HG03565 (cell line): Measurements from ENCODE around the gene PRKAG2.
"Not testable (repeated sequence)": the region's sequence is repeated elsewhere in the genome, so short reads cannot be mapped to it uniquely, and the experiment has no call there.

Source experiments
- ATAC-seq: cut with Tn5 transposase; IDR thresholded peaks from one replicate; pipeline ENCODE4 v1.9.1; 2021; ENCODE audit warnings: mild to moderate bottlenecking, moderate library complexity; ENCODE audit not compliant: unreplicated experiment

Gene PRKAG2

DNA sequence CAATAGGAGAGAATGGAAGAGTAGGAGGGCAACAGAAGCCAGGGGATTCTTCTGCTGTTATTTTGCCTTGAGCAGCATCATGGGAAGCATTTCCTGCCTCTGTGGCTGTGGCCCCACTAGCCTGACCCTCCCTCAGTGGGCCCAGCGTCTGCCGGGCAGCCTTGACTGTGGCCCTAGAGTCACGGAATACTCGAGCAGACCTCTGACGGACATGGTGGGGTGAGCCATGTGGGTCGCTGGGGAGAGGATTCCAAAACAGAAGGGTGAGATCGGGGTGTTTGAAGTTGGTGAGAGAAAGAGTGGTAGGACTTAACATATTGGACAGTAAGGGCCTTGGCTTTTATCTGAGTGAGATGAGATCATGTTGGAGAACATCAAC lies 8.3 kb upstream of the PRKAG2 start:
- no peak for ATAC-seq

DNA sequence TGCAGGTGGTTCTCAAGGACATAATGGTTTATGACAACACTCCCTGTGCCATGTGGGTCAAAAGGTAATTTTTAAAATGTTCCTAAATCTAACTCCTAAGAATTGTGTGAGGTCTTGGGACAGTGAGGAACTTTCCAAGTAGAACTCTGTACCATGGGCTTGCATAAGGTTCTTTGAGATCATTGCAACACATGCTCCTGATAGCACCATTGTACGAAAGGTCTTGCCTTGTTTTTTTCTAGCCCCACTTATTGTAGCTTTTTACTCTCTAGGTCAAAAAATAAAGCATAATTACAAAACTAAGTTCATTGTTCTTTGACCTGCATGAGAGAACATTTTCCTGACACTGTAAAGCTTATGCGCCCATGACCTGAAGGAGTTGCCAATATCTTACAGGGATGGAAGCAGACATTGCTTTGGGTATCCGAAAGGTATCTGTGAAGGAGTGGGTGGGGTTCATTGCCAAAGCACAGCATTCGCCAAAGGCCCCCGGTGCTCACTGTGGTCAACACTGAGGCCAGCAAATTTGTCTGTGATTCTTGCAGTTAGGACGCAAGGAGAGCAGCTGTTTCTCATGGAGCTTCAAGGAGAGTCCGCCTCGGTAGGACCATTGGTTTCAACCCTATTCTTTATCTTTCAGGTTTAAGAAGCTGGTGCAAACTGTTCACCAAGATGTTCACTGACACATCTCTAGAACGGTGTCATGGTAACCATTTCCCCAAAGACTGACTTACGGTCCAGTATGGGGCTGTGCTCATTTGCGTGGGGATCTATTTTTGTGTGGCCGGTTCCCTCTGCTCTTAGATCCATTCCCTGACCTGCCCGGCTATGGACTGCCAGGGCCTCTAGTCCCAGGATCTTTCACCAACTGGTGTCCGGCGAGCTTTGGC lies 7.6 kb upstream of the PRKAG2 start:
- ATAC-seq = peak; percentile 74

DNA sequence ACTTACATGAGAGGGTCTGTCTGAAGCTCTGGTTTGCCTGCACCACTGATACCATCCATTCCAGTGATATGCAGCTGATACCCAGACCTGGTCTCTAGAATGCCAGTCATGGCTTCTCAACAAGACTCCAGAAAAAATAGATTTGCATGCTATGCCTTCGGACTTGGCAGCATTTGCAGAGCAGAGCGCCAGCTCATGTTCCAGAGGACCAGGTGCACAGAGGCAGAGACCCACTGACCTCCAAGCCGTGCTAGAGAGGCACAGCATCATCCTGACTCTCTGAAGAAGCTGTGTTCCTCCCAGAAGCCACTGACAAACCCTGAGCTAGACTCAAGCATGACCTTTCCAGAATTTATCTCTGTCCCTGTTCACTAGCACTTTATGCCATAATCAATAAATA lies 6.9 kb upstream of the PRKAG2 start:
- no peak for ATAC-seq

DNA sequence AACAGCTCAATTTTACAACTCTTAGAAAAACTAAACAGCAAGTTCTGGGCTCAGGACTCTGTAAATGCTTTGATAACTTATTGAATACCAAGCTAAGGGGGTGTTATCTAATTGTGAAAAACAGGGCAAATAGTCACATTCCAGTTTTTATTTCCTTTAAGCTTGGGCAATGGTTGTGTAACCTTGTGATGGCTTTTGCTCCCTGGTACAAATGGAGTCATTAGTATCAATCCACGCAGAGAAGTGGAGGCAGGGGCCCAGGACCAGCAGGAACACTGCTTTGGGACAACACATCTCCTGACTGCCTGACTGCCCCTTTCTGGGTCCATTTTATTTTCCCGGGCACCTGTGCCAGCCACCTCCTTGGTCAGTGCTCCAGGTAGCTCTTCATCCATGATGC lies 5.8 kb upstream of the PRKAG2 start:
- ATAC-seq = no peak

DNA sequence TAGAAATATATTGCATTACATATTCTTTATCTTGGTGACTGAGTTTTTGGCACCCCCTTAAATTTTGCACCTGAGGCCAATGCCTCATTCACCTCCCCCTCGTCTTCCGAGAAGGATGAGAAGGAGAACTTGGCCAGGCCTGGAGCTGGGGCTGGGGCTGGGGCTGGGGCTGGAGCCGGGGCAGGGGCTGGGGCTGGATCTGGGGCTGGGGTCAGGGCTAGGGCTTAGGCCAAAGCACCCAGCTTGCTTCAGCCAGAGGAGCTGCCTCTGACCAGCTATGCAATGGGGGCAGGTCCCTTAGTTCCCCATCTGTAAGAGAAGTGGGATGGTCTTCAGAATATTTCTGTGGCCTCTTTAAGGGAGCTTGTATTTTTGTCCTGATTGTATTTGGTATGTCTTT lies 3.8 kb upstream of the PRKAG2 start:
- no peak for ATAC-seq

DNA sequence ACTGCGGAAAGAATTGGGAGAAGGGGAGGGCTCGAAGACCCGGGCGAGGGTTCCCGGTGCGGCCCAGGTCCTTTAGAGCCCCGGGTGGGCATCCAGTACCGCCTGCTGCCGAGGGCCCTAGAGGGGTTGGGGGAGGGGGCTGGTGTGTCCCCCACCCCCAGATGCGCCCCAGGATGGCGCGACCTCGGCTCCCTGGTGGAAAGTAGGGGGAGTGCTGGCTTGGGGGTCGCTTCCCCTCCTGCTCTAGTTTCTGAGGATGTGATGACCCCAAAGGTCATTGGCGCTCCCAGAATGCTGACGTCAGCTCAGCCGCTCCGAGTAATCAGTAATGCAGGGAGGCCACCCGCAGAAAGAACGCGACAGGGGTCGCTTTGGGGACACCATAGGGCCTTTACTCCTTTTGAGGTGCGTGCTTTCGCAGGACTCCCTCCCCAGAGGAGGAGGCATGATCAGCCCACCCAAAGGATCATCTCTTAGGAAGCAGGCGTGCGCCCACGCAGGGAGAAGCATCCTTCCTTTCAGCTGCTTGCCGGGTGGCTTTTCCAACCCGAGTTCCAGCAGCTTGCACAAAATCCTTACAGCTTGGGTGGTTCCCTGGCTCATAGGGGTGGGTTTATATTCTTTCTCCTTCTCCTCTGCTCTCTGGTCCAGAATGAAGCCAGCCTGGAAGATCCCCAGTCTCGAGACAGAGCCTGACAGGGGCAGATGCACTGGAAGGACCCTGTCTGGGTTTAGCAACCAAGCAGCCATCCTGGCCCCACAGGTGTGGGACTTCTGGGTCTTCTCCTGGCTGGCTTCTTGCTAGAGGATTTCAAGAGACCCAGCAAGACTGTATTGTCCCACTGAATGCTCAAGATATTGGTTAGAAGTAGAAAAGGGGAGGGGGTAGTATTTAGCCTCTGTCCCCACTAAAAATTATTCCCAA lies 1.3 kb upstream of the PRKAG2 start:
- no peak for ATAC-seq

DNA sequence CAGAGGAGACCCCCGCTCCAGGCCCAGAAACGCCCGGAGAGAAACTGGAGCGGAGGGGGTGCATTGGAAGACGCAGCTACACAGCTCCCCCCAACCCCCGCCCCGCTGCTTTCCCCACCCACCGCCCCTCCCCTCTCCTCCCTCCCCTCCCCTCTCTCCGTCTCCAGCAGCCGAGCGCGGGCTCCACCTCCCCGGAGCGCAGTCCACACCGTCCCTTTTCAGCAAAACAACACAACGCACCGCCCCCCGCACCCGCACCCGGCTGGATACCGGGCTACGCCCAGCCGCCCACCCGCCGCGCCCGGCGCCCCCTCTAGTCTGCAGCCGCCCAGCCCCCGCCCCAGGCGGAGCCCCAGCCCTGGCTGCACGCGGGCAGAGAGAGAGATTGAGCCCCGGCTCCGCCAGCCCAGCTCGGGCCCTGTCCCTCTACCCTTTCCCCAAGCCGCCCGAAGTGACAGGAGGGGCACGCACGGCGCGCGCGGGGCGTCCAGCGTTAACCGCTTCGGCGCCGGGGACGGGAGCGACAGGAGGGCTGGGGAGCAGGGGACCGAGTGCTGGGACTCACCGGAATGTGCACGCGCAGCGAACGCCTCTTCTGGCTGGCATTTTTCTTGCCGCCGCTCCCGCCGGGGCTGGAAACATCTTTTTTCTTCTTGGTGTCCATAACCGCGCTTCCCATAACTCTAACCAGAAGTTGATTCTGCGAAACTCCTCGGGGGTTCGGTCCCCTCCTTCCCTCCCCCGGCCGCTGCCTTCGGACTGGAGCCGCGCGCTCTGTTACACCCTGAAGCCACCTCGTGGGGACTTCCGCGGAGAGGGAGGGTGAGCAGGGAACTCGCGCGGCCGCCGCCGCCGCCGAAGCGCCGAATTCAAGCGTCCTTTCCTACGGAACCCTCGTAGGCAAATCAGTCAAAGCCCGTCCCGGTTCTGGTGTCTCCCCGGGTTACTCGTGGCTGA lies 695 bp downstream of the PRKAG2 start:
- no peak for ATAC-seq

DNA sequence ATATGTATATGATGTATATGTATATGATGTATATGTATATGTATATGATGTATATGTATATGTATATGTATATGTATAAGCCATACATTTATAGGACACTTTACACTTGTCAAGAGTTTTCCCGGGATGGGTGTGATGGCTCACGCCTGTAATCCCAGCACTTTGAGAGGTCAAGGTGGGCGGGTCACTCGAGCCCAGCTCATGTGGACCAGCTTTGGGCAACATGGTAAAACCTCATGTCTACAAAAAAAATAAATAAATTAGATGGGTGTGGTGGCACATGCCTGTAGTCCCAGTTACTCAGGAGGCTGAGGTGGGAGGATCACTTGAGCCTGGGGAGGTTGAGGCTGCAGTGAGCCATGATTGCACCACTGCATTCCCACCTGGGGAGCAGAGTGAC lies 2.4 kb downstream of the PRKAG2 start:
- not testable (repeated sequence) for ATAC-seq

DNA sequence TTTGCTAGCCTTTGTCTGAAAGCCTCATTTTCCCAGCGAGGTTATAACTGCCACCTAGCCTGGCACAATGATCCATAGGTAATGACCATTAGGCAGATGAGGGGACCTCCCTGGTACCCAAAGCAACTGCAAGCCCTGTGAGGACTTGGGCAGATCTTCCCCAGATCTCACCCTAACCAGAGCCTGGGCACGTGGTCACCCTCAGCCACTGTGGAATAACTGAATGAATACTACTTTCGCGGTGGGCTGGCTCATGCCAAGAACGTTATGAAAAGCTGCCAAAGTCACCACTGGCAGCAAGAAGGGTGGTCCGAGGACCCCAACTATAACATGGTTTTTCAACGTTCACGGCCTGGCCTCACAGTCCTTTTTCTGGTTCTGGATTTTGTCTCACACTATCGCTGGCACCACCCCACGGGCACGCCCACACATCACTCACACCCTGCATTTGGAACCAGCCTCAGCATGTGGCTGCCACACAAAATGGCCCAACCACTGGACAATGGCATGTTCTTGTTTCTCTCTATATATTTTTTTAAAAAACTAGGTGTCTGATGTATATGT lies 3.4 kb downstream of the PRKAG2 start:
- no peak for ATAC-seq

DNA sequence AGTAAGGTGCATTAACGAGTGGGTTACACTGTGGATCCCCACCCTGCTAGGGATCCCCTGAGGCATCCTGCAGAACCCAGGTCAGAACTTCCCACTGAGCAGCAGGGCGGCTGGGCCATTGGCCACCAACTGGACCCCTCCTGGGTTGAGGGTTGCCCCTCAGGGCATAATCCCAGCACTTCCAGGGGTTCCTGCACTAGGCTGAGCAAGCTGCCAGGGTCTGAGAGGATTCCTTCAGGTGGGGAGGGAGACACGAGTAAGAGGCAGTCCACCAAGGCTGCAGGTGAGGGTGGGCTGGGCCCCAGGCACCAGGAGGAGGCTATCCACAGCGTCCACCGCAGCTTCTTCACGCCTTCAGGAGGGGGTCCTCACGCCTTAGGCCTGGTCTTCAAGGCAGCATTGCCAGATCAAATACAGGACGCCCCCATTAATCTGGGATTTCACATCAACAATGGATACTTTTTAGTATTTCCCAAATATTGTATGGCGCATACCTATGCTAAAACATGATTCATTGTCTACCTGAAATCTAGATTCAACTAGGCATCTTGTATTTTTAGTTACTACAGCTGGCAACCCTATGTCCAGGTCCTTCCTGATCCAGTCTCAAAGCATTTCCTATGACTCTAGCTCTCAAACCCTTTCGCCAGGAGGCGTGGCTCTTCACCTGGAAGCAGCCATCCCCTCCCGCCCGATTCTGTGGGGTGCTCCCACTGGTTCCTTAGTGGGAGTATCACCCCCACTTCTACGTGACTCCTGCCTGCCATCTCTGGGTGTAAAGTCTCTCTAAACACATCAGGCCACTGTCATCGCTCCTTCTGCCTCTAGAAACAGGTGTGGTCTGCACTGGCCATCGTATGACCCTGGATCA lies 4.1 kb downstream of the PRKAG2 start:
- ATAC-seq = no peak

DNA sequence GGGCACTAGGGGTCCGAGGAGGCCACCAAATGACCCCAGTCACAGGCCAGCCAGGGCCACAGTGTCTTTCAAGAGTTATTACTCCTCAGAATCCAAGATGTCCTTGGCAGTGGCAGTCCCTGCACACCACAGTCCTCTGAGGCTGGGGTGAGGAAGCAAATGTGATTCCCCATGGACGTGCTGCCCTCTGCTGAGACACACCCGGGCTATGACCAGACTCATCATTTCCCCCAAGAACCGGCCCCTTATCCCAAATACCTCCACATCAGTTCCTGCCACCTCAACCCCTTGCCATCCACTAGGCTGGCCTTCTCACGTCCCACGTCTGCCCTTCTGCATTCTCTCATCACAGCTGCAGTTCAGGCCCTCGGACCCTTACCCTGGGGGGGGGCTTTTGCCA lies 5.0 kb downstream of the PRKAG2 start:
- no peak for ATAC-seq

DNA sequence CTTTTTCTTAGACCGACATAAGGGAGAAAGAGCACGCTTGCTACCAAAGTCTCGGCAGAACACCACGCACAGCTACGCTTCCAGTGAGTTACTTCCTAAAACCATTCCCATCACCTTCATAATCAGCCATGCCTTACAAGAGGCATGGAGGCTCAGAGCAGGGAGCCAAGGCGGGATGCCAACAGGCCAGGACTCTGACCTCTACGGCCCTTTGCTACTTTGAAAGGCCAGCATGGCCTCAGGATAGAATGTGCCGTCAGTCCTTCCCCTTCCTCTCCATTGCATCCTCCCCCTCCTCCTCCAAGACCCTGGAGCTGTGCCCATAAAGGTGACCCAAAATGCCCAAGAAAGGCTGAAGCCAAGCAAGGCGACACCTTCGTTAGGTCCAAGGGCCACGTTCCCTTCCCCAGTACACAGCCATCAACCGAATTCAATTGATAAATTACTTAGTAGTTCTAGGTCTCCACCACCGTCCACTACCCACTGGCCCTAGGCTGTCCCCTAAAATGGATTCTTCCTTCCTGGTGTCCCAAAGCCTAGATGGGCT lies 5.7 kb downstream of the PRKAG2 start:
- ATAC-seq = no peak

DNA sequence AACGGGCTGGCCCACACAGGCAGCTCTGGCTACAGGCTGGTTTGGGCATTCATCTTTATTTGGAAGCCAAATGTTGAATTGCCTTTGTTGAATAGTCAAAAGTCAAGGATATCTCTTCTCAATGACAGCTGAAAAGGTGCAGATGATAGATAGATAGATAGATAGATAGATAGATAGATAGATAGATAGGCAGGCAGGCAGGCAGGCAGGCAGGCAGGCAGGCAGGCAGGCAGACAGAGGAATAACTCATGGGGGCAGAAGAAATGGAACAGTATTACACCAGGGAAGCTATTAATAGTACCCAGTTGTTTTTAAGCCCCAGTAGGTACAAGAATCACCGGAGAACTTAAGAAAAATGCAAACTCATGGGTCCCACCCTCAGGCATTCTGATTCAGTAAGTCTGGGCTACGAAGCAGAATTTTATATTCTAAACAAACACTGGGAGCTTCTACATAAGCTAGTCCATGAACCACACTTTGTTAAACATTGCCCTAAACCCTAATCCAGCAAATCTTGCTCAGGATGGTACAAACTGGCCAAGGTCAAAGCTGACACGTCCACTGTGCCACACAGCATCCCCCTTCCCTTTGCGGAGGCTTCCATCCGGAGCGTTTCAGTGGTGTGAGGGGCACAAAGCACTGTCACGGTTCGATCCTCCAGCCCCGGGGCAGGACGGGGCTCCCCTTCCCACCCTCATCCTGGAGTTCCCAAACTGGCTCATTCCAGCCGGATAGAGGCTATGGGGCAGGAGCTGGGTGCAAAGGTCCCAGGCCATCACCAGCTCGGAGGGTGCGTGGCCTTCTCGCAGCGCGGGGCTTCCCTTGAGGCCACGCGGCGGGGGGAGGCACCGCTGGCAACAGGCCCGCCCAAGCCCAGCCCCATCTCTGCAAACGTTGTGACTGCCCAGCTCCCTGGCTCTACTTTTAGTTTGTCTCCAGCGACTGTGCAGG lies 6.7 kb downstream of the PRKAG2 start:
- ATAC-seq = no peak

DNA sequence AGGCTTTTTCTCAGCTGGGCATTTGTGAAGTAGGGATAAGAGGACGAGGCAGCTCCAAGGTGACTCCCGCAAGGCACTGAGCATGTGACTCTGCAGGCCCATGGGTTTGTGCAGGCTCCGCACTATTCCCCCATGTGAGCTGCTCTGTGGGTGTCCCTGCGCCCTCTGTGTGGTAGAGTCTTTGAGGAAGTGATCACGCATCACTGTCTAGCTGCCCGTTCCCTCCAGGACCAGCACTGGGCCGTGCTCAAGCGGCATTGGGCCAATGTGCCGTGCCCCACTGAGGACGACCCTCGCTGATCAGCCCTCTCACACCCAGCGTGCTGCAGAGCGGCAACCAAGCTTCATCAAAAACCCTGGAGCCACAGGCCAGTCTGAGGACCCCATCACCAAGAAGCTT lies 7.5 kb downstream of the PRKAG2 start:
- ATAC-seq = no peak

DNA sequence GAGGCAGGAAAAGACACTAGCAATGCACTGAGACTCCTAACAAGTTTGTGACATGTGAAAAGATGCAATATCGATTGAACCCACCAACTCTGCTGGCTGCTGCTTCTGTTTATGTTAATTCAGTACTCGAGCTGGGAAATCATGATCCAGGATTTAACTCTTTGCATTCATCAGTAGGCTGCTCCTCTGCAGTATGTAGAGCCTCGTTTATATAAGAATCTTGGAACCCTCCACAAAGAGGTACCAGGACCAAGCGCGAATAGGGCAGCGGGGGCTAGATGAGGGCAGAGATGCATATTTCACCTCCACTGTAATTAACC lies 7.8 kb downstream of the PRKAG2 start:
- ATAC-seq = no peak

DNA sequence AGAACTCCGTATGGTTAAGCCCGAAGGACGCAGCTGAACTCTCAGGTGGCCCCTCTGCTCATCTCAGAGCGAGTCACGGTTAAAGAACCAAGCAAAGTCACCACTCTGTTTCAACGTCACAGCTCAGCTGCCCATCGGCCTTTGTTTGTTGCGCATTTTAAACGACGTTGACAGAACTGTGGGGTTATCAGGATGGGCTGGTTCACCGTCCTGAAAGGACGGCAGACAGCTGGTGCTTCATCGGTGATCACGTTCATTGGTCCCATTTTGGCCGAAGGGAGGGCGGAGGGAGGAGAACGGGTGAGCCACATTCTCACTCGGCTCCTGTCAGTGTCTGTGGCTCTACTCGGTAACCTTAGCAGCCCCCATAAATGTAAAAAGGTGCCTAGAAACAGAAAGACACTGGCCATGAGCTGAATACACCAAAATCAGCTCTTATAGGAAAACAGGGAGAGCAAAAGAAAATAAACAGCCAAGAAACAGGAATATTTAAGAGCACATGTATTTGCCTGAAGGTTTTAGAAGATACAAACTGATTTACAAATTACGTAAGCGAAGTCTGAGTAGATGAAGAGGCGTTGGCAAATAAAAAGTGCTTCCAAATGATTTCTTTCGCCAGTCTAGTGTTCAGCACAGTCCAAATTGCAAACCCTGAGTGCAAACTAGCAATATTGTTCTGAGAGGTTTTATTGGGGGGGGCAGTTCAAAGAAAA lies 8.4 kb downstream of the PRKAG2 start:
- ATAC-seq = no peak

DNA sequence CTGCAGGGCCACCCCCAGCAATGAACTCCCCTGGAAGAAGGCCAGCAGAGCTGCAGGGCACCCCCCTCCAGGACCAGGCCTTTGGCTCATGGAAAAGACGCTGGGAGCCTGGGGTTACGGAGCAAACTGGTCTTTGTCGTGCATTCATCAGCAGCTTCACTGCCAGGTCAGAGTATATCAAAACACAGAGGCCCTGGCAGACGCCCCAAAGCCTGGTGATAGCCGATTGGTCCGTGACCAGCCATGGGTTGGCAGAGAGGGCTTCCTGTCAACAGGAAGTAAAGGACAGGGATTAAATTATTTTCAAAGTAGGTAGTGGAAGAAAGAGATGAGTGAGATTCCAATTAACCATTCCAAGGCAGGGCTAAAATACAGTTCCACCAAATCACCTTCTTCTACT lies 9.0 kb downstream of the PRKAG2 start:
- ATAC-seq = no peak
